HTERT RPE-1 (cell line): ENCODE measurements around the gene CMTM8.
"Not testable (repeated sequence)": the region's sequence is repeated elsewhere in the genome, so short reads cannot be mapped to it uniquely, and the experiment has no call there.

Experiments
- in situ Hi-C: fragments of 300-500 bp; cut with MboI; formaldehyde crosslinking; loops from 4 replicates; pipeline ENCODE4 v1.14.3; 2020; ENCODE audit warnings: low sequenced_read_pairs

The CMTM8 gene

DNA sequence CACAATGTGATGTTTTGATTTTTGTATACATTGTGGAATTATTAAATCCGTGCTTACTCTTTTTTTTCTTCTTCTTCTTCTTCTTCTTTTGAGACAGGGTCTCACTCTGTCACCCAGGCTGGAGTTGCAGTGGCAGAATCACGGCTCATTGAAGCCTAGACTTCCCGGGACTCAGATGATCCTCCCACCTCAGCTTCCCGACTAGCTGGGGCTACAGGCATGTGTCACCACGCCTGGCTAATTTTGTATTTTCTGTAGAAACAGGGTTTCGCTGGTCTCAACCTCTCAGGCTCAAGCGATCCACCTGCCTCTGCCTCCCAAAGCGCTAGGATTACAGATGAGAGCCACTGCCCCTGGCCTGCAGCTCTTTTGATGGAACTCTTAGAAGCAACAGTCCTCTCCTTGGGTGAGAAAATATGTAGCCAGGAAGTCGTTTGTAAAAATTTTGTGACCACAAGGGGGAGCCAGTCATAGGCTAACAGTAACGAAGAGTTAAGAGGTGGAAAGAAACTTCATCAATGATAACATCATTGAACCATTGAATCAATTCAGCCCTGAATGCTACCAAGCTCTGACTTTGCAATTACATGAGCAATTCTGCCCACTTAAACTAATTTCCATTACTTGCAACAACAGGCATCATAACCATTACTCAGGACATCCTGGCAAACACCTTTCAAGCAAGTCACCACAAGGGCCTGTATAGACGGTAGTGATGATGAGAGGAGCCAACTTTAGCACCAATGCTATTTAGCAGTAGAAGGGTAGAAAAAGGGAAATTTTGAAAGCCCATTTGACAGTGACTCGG lies 136.5 kb downstream of the CMTM8 start:
- in situ Hi-C loops = no loop called here

DNA sequence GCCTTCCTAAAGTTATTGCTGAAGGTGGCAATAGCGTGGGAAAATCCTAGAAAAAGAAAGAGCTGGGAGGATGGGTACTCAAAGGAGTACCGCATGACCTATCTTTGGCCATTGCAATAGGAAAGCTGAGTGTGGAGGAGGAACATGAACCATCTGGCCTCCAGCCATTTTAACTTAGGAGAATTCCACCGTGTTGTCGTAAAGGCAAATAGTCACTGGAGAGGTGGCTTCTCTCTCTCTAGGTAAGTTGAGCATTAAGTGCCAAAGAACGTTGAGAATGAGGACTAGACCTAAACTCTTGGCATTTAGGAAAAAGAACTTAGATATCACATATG lies 137.1 kb downstream of the CMTM8 start:
- in situ Hi-C loops = no loop called here

DNA sequence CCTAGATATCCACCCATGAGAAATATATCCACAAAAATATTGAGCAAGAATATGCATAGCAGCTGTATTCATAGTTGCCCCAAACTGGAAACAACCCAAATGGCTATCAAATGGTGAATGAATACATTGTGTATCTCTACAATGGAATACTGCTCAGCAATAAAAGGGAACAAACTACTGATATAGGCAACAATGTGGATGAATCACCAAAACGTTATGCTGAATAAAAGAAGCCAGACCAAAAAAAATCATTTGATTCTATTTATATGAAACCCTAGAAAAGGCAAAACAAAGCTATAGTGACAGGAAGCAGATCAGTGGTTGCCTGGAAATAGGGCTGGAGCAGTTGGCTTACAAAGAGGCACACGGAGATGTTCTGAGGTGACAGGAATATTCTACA lies 137.6 kb downstream of the CMTM8 start:
- in situ Hi-C loops = no loop called here

DNA sequence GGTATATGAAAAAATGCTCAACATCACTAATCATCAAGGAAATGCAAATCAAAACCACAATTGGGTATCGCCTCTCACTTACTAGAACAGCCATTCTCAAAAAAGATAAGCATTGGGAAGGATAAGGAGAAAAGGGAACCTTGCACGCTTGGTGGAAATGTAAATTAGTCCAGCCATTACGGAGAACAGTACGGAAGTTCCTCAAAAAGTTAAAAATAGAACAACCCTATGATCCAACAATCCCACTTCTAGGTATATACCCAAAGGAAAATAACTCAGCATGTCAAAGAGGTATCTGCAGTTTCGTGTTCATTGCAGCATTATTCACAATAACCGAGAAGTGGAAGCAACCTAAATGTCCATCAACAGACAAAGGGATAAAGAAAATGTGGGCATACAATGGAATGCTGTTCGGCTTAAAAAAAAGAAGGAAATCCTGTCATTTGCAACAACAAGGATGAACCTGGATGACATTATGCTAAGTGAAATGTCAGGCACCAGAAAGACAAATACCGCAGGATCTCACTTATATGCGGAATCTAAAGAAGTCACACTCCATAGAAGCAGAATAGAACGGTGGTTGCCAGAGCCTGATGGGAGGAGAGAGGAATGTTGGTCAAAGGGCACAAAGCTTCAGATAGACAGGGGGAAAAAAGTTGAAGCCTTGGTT lies 141.5 kb downstream of the CMTM8 start:
- in situ Hi-C loops = no loop called here

DNA sequence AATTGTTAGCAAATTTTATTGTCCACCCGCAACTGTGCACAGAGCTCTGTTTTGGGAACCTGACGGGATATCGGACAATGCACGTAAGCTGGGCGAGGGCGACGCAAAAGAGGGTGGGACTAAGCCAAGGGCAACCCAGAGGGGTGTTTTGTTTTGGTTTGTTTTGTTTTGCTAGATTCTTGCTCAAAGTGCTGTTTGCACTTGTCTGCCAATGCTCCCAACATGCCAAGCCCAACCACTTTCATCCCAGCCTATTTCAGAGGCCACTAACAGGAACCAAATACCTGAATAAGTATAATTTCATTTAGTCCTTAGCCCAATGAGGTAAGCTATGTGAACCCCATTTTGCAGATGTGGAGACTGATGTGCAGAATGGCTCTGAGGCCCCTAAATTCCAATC lies 143.4 kb downstream of the CMTM8 start:
- in situ Hi-C loops = no loop called here

DNA sequence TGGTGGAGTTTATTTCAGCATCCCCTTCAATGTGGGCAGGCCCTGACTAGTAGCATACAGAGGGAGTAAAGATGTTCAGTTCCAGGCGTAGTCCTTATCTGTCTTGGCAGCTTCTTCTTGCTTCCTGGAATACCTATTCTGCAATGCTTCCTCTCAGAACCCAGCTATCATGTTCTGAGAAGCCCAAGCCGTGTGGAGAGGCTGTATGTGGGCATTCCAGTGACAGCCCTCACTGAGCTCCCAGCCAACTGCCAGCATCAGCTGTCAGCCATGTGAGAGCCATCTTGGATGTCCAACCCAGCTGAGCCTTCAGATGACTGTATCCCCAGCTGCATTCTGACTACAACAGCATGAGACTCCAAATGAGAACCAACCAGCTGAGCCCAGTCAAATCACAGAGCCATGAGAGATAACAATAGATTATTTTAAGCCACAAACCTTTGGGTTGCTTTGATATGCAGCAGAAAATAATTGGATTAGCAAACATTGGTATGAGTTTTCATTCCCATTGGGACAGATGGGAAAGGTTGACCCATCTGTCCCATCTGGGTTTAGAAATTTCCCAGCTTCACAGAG lies 144.7 kb downstream of the CMTM8 start:
- in situ Hi-C loops = no loop called here

DNA sequence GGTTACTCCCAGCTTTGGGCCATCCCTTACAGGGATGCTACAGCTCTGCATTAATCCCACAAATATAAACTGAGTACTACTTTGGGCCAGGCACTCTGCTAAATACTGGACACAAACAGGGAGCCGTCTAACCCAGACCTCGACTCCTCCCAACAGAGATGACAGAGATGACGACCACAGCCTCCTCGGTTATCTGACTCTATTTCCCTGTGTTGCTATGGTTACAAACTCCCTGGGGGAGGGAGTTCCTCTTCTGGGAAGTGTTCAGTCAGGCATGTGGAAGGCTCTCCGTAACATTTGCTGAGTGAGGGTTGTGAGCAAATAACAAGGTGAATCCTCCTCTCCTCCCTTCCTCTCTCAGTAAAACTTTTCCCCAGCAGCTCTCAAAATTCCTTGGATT lies 146.5 kb downstream of the CMTM8 start:
- in situ Hi-C loops = no loop called here

DNA sequence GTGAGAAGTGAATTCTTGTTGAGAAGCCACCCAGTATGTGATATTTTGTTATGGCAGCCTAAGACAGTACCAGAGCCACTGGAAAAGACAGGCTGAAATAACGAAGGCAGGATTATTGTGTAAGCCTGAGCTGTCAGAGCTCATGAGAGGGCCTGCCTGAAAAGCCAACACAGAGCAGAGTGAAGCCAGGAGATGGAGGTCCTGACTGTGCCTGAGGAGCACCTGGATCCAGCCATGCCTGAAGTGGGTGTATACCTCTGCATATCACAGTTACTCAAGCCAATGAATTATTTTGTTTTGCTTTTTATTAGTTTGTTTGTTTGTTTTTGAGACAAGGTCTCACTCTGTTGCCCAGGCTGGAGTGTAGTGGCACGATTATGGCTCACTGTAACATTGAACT lies 149.0 kb downstream of the CMTM8 start:
- in situ Hi-C loops = no loop called here

DNA sequence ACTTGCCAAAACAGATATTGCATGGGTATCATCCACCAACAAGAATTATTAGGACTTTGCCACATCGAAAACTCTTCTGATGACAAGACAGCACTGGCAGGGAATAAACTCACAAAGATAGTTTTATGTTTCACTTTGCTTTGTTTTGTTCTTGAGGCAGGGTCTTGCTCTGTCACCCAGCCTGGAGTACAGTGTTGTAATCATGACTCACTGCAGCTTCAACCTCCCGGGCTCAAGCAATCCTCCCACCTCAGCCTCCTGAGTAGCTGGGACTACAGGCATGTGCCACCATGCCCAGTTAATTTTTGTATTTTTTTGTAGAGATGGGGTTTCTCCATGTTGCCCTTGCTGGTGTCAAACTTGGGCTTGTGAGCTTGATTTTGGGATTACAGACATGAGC lies 151.1 kb downstream of the CMTM8 start:
- in situ Hi-C loops = not testable (repeated sequence)

DNA sequence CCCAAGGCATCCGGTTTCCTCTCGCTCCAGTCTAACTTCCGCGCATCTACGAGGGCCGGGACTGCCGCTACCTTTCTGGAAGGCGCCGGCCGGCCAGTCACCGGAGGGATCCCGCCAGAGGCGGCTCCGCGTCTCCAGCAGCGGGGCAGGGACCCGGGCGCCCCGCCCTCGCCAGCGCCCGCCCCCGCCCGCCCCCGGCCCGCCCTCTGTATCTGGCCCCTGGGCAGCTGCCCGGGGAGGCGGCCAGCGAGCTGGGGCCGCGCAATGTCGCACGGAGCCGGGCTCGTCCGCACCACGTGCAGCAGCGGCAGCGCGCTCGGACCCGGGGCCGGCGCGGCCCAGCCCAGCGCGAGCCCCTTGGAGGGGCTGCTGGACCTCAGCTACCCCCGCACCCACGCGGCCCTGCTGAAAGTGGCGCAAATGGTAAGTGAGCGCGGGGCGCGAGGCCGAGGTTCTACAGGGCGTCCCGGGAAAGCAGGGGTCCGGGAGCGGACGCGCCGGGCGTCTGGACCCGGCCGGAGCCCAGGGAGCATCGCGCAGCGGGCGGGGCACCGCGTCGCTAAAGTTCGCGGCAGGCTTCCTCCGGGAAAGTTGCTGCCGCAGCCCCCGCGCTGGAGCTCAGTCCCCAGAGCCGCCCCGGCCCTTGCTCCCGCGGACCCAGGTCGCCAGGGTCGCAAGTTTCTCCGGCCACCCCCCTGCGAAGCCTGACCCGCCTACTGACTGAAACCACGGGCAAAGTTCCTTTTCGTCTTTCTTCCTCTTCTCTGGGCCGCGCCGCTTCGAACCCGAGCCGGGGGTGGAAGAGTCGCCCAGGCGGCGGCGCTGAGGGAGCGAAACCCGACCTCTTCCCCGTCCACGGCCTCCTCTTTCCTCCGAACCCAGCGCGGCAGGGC lies 153.4 kb downstream of the CMTM8 start, which contains the start of gene CMTM7:
TSS of gene CMTM7 (plus strand) at position 211 of the 893 bp plus-strand sequence. CDS start at position 265, 54 bp downstream.
- in situ Hi-C loops = no loop called here

DNA sequence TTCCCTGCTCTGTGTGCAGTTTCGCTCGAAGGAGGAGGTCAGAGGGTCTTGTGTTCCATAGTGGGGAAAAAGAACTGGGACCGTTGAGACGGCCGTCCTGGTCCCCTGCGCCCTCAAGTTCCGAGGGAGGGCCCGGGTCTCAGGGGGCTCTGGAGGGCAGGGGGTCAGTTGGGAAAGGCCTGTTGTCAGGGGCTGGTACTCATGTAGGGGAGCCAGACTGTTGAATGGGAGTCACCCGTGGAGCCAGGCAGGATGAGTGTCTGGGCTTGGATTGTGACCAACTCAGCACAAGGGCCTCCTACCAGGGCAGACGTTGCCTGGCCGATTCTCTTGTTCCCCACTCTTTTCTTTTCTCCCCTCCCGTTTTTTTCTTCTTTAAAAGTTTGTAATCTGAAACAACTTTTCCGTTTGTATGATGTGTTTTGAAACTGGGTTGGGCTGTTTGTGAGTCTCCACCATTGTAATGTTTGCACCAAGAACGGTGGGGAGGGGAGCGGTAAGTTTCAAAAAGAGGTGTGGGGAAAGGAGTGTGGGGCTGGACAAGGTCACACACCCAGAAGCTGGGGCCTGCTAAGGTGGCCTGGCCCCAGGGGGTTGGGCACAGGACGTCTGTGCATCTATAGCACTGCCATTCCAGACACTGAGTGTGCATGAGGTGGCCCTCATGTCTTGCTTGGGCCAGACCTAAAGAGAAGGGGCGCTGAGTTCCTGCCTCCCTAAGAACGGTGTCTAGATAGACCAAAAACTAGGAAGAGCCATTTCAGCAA lies 154.2 kb downstream of the CMTM8 start:
- in situ Hi-C loops = no loop called here

DNA sequence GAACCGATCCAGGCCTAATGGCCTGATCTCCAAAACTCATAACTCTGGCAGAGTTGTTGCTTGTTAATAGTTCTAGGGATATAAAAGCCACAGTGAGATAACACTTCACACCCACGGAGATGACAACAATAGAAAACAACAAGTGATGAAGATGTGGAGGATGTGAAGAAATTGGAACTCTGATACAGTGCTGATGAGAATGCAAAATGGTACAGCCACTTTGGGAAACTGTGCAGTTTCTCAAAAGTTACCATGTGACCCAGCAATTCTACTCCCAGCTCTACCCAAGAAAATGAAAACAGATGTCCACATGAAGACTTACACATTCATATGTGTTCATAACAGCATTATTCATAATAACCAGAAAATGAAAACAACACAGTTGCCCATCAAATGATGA lies 157.0 kb downstream of the CMTM8 start:
- in situ Hi-C loops = no loop called here

DNA sequence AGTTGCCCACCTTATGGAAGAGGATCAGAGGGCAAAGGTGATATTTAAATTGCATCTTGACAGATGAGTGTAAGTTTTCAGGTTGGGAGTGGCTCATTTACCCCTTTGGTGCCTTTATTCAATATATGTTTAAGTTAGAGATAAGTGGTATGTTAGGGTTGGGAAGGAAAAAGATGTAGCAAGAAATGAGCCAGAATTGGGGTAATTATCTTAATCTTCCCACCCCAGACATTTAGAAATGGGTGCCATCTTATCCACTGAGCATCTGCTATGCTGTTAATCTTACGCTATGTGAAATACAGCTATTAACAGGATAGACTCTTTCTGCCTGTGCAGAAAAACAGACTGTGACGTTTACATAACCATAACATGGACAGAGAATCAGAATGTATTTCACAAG lies 159.5 kb downstream of the CMTM8 start:
- in situ Hi-C loops = no loop called here

DNA sequence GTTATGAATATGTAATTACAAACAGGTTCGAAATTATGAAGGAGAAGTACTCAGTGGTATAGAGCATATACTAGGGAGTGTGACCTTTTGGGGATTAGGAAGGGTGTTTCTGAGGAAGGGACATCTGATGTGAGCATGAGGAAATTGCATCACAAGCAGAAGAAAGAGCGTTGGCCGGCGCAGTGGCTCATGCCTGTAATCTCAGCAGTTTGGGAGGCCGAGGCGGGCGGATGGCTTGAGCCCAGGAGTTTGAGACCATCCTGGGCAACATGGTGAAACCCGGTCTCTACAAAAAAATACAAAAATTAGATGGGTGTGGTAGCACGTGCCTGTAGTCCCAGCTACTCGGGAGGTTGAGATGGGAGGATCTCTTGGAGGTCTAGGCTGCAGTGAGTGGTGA lies 160.1 kb downstream of the CMTM8 start:
- in situ Hi-C loops = no loop called here

DNA sequence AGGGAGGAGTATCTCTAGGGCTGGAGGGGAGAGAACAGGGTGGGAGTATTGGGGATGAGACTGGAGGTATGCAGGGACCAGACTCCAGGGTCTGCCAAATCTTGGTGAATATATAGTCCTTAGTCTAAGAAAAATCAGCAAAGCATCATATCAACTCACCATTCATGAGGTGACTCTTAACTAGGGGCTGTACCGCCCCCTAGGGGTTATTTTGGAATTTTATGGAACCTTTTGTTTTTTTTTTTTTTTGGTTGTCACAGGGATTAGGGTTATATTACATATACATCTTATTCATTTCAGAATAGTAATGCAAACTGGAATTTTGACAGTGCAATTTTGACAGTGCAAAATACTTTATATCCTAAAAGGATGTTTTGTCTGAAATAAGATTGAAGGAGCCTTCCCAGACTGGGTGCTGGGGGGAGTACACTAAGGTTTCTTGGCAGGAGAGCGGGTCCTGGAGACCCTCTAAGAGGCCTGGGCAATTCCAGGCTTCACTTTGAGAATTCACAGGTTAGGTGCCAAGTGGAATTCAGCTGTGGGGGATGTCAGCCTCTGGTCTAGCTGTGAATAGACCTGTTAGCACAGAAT lies 160.6 kb downstream of the CMTM8 start:
- in situ Hi-C loops = no loop called here

DNA sequence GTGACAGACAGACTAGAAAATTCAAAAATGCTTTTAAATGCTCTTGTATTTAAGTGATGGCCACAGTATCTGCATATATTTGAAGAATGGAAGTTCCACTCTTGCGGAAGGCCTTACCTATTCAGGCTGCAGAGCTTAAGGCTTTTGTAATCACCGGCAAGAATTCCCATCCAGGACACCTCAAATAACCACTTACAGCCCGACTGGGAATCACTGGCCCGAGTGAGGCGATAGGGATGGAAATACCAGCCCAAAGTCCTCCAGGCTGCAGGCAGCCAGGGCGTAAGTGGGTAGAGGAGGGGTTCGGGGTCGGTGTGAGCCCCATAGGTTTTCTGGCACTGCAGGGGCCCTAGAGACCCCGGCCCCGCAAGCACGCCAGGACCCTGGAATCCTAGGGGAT lies 162.6 kb downstream of the CMTM8 start:
- in situ Hi-C loops = no loop called here

DNA sequence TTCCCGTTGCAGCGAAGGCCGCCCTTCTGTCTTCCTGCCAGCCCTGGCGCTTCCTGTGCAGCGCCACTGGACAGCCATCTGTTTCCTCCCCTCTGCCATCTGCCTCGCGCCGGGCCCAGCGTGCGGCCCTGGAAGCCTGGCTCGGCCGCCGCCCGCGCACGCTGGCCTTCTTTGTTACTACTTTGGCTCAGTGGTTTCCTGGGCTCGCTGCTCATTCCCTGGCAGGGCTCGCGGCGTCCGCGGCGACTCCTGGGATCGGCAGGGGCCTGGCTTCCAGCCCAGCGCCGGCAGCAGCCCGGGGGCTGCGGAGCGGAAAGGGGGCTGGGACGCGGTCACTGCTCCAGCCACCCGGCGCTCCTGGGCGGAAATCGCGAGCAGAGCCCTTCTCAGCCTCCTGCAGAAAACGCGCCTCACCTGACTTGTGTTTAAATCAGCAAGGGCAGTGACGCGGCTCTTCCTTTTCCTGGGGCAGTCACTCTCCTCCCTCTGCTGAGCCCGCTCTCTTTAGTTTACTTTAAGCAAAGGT lies 163.1 kb downstream of the CMTM8 start:
- in situ Hi-C loops = no loop called here

DNA sequence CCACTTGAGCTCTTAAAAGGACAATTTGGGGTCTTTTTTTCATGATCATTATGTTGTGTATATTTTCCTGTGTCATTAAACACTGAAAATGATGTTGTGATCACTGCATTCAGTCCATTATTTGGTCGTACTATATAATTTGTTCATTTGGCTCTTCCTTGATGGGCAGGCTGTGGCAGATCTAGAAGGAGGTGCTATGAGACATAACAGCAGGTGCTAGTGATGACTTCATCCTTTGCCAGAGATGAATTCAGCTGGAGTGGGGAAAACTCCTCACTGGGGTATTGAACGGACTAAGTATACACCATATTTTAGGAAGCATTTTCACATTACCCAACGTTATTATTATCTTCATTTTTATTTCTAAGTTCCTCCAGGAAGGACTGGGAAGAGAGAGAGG lies 165.2 kb downstream of the CMTM8 start:
- in situ Hi-C loops = no loop called here

DNA sequence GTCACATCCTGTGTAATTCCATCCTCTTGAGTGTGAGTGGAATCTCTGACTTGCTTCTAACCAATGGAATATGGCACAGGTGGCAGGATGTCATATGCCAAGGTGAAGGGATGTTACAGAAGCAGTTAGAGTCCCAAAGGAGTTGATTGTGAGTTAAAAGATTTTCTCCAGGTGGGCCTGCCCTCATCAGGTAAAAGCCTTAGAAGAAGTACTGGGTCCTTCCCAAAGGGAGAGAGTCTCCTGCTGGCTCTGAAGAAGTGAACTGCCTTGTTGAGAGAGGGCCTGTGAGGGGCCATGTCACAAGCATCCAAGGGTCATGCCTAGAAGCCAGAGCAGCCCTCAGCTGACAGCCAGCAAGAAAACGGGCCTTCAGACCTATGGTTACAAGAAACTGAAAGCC lies 166.2 kb downstream of the CMTM8 start:
- in situ Hi-C loops = no loop called here

DNA sequence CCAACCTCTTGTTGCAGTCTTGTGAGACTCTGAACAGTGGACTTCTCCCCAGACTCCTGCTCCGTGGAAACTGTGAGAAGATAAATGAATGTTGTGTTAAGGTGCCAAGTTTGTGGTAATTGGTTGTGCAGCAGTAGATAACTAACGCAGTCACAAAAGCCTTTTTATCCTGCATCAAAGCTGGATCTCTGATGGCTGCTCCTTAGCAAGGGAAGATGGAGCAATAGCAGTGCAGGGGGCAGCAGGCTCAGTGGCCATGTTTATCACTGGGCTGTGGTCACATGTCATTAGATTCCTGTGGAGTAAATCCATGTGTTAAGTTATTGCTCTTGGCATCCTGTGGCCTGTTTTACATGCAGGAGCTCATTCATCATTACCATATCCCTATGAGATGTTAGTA lies 166.7 kb downstream of the CMTM8 start:
- in situ Hi-C loops = no loop called here
